ENCODE measurements around the gene PRLH.

The PRLH gene

GRCh38 chr2:237538001-237538720 lies 28.2 kb upstream of the PRLH start:
- intact Hi-C loops (cut with DNase I) = no loop called here
- peak in 1 of 10 donors; percentile 68 for DNase-seq

GRCh38 chr2:237538901-237539300 lies 27.5 kb upstream of the PRLH start:
- peak in 1 of 10 donors; percentile 50 for DNase-seq
- intact Hi-C loops (cut with DNase I) = no loop called here

DNA sequence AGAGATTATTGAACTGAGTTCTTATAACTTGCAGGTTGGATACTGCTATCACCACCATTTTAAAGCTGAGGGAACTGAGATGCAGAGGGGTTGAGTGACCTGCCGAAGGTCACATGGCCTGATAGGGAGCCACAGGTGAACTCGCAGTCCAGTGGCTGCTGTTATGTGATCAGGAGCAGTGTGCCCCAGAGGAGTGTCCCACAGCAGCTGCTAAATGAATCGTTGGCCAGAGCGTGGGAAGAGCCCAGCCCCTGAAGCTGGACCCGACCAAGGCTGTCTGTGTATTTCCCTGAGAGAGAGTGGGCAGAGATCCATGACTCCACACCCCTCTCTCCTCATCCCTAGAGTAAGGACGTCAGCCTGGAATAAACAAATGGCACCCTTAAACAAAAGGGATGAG lies 26.7 kb upstream of the PRLH start:
- DNase-seq = peak in 1 of 10 donors; percentile 50
- intact Hi-C loops (cut with DNase I) = no loop called here

DNA sequence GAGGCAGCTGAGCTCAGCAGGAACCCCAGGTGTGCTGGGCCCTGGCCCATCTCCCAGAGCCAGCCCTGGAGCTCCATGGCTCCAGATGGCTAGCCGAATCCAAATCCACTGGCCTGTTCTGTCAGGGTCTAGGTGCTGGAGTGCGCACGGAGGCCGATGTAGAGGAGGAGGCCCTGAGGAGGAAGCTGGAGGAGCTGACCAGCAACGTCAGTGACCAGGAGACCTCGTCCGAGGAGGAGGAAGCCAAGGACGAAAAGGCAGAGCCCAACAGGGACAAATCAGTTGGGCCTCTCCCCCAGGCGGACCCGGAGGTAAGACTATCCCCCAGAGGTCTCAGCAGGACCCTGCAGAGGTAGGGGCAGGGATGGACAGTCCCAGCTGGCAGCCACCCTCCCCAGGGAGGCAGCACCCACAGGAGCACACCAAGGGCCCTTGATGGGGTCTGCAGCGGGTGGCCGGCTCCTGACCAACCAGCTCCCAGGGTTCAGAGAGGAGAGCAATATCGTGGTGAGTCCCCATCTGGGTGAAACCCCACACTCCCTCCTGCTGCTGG lies 26.1 kb upstream of the PRLH start:
- DNase-seq = peak in 1 of 10 donors; percentile 83

DNA sequence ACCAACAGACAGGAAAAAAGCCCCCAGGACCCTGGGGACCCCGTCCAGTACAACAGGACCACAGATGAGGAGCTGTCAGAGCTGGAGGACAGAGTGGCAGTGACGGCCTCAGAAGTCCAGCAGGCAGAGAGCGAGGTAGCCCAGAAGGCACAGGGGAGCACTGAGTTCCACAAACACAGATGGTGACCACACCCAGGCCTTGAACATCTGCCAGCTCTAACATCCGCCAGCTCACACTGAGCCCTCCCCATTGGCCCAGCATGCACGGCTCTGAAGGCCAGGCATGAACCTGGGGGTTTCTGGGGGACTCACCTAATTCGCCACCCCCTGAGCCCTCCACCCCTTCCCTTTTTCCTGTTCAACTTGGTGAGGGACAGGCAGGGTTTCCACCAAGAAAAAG lies 25.6 kb upstream of the PRLH start:
- DNase-seq = no peak
- intact Hi-C loops (cut with DNase I) = no loop called here

More for the DNA sequence above, 26.1 kb upstream of the PRLH start:
- intact Hi-C loops (cut with DNase I) = no loop called here

DNA sequence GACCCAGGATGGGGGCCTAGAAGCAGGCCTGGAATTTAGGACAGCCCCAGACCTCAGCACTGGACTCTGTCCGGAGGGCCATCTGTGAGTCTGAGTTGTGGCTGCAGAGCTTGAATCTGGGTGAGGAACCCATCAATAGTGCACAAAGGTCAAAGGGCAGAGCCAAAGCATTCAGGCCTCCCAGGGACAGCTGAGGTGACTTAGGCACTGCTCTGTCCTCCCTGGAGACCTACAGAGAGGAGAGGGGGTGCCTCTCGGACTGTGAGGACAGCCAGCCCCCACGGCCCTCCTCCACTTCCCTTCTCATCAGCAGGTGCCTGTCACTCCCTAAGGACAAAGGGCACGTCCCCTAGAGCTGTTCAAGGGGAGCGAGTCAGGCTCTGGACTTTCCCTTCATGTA lies 25.1 kb upstream of the PRLH start:
- no peak for DNase-seq
- intact Hi-C loops (cut with DNase I) = no loop called here

GRCh38 chr2:237542001-237542704 lies 24.2 kb upstream of the PRLH start:
- DNase-seq = no peak
- intact Hi-C loops (cut with DNase I) = no loop called here

DNA sequence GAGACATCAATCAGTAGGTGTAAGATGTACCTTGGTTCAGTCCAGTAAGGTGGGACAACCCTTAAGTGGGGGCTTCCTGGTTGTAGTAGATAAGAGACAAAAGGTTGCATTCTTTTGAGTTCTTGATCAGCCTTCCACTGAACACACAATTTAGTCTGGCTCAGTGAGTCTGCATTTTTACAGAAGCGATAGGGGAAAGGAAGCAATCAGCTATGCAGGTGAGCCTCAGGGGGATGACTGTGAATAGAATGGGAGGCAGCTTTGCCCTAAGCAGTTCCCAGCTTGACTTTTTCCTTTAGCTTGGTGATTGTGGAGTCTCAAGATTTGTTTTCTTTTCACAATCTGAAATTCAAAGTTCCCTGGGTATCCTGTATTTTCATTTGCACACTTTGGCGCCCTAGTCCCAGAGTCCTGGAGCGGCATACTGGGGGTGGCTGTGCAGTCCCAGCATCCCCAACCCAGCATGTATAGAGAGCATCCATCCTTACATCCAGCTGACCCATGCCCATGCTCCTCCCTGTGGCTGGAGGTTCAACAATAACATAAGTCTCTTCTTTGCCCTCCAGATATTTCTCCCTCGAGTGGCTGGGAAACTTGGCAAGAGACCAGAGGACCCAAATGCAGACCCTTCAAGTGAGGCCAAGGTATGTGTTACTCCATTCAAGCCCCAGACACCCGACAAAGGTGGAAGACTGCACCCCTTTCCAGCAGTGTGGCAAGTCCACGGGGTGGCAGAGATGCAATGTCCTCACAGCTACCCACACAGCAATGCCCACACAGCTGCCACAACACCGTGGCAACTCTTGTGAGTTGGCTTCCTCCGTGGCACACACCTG lies 20.1 kb upstream of the PRLH start:
- intact Hi-C loops (cut with DNase I) = no loop called here
- DNase-seq = peak in 1 of 10 donors; percentile 26

DNA sequence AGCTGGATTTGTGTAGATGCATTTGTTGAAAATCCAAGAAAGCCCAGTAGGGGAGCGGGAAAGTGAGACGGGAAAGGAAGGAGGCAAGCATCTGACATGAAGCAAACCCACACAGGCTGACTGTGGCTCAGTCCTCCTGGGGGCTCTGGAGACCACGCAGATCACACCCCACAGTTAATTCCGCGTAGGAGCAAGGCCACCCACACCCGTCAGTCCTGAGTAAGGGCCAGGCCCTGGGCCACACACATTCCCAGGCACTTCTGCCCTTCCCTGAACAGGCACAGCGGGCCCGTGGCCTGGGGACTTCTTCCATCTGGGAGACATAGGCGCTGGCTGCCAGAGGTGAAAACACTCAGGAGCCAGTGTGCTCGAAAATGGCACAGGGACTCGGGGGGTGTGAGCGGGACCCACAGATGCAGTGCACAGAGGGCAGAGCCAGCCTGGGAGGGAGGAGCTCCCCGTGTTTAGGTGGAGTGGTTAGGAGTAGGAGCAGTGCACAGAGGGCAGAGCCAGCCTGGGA lies 19.4 kb upstream of the PRLH start:
- intact Hi-C loops (cut with DNase I) = no loop called here
- peak in 1 of 10 donors; percentile 61 for DNase-seq

GRCh38 chr2:237547841-237548416 lies 18.4 kb upstream of the PRLH start:
- DNase-seq = peak in 1 of 10 donors; percentile 59
- intact Hi-C loops (cut with DNase I) = no loop called here

DNA sequence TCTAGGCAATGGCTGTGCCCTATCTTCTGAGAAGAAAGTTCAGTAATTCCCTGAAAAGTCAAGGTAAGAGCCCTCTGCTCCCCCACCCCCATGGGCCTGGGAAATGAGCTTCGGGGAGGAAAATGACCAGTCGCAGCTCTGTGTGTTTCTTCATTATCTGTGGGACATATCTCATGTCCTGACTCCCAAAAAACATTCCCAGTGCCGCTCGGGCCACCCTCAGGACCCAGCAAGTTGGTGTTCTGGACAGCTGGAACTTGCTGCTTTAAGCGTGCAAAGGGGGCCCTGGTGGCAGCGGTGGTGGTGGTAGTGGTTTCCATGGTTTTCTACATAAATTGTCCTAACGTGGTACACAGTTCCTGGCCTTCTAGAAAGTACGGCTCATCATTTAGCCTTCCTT lies 17.2 kb upstream of the PRLH start:
- DNase-seq = peak in 1 of 10 donors; percentile 68
- intact Hi-C loops (cut with DNase I) = no loop called here

GRCh38 chr2:237549643-237550415 lies 16.5 kb upstream of the PRLH start:
- DNase-seq = peak in 1 of 10 donors; percentile 67
- intact Hi-C loops (cut with DNase I) = no loop called here

DNA sequence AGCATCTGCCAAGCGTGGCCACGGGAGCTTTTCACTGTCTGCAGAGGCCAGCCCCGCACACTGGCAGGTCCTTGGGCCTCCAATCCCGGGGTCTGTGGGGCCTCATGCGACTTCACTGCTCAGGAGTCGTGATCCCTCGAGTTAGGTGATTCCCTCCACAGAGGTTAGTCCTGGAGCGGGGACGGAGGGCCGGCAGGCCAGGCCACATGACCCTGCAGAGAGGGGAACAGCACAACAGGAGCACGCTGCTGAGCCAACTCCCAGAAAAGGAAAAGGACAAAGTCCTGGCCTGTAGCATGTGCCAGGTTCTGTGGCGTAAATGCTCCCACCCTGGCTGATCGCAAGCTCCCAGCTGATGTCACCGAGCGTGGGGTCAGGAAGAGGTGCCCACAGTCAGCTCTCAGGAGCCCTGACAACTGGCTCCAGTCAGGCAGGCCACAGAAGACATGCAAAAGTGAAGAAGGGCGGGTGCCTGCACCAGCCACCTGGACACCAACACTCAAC lies 15.3 kb upstream of the PRLH start:
- intact Hi-C loops (cut with DNase I) = no loop called here
- peak in 1 of 10 donors; percentile 77 for DNase-seq

- intact Hi-C loops (cut with DNase I) = no loop called here
Measured at GRCh38 chr2:237552908-237553307, 13.5 kb upstream of the PRLH start.

DNA sequence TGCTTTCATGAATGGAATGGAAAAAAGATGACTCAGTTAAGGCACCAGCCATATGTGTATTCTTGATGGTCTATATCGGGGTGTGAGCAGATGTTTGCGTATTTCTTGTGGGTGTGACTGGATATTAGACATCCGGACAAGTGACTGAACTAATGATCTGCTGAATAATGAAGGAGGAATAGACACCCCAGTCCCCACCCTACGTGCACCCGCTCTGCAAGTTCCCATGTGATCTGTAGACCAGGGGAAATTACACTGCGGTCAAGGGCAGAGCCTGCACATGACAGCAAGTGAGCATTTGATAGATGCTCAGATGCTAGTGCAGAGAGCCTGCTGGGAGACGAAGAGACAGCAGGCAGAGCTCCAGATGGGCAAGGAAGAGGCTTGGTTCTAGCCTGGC lies 12.4 kb upstream of the PRLH start:
- DNase-seq = peak in 1 of 10 donors; percentile 48
- intact Hi-C loops (cut with DNase I) = no loop called here

More at GRCh38 chr2:237552908-237553307, 13.5 kb upstream of the PRLH start:
- peak in 1 of 10 donors; percentile 1 for DNase-seq

DNA sequence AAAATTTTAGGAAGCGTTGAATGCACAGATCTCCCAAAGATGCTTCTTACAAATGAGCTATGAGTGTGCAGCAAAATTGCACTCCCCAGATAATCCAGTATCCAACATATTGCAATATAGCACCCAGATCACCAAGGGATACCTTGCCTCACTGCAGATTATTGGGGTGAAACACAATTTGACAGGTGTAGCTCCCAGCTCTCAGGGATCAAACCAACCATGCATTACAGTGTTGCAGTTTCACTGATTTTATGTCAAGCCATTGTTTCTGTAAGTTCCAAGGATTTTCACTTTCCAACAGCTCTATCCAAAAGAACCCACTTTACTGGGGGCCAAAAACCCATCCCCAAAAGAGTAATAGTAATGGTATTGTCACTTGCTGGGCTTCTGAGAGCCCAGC lies 10.8 kb upstream of the PRLH start:
- no peak for DNase-seq
- intact Hi-C loops (cut with DNase I) = no loop called here

DNA sequence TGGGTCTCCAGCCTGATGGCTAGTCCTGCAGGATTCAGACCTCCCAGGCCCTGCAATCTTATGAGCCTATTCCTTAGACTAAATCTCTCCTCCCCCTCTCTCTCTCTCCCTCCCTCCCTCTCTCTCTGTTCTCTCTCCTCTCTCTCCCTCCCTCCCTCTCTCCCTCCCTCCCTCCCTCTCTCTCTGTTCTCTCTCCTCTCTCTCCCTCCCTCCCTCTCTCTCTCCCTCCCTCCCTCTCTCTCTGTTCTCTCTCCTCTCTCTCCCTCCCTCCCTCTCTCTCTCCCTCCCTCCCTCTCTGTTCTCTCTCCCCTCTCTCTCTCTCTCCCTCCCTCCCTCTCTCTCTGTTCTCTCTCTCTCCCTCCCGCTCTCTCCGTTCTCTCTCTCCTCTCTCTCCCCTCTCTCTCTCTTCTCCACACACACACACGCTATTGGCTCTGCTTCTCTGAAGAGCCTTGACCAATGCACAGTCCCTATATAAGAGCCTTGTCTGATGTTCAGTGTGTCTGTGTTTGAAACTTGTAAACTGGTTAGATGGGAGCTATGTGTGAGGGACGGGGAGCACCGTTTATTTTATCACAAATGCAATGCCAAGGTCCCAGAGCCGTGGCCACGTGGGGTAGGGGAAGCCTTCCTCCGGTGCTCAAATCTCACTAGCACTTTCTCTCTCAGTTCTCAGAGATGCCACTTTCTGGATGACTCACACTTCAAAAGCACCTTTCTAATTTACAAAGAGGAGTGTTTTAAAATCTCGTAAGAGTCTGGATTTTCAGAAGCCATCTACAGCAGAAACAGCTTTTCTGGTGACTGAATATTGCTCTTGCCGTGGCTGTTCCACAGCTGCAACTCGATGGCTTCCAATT lies 9.4 kb upstream of the PRLH start:
- intact Hi-C loops (cut with DNase I) = no loop called here

DNA sequence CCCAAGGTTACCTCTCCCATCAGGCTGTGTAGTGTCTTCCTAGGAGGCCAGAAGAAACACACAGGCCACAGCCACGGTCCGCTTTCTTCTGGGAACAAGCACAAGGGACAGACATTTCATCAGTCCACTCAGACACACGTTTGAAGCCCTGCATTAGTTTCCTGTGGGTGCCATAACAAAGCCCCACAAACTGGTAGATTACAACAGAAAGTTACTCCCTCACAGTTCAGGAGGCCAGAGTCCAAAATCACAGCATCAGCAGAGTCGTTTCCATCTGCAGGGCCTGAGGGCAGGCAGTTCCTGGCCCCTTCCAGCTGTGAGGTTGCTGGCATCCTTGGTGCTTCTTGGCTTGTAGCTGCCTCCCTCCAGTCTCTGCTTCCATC lies 8.8 kb upstream of the PRLH start:
- intact Hi-C loops (cut with DNase I) = no loop called here
- DNase-seq = peak in 2 of 10 donors; percentile 12 to 40

More for the DNA sequence above, 9.4 kb upstream of the PRLH start:
- DNase-seq = peak in 2 of 10 donors; percentile 5 to 14
